Activated CD8-positive, alpha-beta memory T cell treated with anti-CD3 and anti-CD28 coated beads for 48 hours (primary cell): ENCODE data around the gene FOSL2.

Experiments used
- DNase-seq, 3 experiments: peaks; one replicate each; pipeline ENCODE4 v3.0.0-alpha.2; 2020; ENCODE audit warnings: low read depth in 2 of 3, low spot score in 2 of 3

FOSL2 gene

DNA sequence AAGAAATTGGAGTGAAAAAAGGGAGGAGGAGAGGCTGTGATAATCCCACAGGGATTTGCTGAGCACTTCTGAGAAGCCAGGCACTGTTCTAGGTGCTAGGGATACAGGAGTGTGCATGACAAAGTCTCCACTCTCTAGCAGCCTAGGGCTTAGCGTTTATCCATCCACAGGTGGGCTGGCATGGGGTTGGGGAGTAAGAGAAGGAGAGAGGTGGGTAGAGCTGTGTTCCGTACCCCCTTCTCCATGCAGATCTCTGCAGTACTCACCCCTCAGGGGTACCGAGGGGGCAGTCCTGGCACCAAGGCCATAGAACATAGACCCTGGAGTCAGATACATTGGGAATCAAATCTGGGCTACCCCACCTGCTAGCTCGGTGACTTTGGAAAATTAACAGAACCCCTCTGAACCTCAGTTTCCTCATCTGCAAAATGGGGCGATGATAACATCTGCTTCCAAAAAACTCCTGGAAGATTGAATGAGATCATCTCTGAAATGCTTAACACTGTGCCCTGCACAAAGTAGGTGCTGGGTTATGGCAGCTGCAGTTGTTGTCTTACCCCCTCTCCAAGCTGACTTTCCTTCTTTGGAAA lies 18.6 kb downstream of the FOSL2 start:
- DNase-seq, result no peak

DNA sequence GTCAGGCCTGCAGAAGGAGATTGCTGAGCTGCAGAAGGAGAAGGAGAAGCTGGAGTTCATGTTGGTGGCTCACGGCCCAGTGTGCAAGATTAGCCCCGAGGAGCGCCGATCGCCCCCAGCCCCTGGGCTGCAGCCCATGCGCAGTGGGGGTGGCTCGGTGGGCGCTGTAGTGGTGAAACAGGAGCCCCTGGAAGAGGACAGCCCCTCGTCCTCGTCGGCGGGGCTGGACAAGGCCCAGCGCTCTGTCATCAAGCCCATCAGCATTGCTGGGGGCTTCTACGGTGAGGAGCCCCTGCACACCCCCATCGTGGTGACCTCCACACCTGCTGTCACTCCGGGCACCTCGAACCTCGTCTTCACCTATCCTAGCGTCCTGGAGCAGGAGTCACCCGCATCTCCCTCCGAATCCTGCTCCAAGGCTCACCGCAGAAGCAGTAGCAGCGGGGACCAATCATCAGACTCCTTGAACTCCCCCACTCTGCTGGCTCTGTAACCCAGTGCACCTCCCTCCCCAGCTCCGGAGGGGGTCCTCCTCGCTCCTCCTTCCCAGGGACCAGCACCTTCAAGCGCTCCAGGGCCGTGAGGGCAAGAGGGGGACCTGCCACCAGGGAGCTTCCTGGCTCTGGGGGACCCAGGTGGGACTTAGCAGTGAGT lies 19.4 kb downstream of the FOSL2 start:
- DNase-seq, result no peak

DNA sequence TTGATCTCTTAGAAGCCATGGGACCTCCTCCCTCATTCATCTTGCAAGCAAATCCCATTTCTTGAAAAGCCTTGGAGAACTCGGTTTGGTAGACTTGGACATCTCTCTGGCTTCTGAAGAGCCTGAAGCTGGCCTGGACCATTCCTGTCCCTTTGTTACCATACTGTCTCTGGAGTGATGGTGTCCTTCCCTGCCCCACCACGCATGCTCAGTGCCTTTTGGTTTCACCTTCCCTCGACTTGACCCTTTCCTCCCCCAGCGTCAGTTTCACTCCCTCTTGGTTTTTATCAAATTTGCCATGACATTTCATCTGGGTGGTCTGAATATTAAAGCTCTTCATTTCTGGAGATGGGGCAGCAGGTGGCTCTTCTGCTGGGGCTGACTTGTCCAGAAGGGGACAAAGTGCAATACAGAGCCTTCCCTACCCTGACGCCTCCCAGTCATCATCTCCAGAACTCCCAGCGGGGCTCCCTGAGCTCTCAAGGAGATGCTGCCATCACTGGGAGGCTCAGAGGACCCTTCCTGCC lies 20.0 kb downstream of the FOSL2 start:
- no peak for DNase-seq

DNA sequence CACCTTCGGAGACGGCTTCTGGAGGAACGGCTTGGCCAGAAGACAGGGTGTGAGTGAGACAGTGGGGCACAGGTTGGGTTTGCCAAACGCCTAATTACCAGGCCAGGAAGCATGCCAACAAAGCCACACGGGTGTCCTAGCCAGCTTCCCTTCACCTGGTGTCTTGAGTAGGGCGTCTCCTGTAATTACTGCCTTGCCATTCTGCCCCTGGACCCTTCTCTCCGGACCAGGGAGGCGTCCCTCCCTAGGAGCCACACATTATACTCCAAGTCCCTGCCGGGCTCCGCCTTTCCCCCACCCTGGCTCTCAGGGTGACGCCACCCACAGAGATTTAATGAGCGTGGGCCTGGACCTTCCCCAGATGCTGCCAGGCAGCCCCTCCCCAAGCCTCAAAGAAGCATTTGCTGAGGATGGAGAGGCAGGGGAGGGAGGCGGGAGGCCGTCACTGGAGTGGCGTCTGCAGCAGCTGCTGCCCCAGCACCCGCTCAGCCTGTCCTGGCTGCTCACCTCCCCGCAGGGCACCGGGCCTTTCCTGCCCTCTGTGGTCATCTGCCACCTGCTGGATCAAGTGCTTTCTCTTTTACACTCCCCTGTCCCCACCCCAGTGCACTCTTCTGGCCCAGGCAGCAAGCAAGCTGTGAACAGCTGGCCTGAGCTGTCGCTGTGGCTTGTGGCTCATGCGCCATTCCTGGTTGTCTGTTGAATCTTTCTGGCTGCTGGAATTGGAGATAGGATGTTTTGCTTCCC lies 20.7 kb downstream of the FOSL2 start:
- DNase-seq, result no peak

DNA sequence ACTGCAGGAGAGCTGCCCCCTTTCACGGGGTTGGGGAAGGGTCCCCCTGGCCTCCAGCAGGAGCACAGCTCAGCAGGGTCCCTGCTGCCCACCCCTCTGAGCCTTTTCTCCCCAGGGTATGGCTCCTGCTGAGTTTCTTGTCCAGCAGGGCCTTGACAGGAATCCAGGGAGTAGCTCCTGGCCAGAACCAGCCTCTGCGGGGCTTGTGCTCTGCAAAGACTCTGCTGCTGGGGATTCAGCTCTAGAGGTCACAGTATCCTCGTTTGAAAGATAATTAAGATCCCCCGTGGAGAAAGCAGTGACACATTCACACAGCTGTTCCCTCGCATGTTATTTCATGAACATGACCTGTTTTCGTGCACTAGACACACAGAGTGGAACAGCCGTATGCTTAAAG lies 21.2 kb downstream of the FOSL2 start:
- no peak for DNase-seq

DNA sequence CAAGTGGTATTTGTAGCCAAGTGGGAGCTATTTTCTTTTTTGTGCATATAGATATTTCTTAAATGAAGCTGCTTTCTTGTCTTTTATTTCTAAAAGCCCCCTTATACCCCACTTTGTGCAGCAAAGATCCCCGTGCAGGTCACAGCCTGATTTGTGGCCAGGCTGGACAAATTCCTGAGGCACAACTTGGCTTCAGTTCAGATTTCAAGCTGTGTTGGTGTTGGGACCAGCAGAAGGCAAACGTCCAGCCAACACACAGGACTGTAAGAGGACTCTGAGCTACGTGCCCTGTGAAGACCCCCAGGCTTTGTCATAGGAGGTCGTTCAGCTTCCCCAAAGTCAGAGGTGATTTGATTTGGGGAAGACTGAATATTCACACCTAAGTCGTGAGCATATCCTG lies 21.9 kb downstream of the FOSL2 start:
- no peak for DNase-seq

DNA sequence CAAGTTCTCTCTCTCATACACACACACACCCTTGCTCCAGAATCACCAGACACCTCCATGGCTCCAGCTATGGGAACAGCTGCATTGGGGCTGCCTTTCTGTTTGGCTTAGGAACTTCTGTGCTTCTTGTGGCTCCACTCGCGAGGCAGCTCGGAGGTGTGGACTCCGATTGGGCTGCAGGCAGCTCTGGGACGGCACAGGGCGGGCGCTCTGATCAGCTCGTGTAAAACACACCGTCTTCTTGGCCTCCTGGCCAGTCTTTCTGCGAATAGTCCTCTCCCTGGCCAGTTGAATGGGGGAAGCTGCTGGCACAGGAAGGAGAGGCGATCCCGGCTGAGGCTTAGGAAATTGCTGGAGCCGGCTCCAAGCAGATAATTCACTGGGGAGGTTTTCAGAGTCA lies 22.4 kb downstream of the FOSL2 start:
- DNase-seq, result no peak

DNA sequence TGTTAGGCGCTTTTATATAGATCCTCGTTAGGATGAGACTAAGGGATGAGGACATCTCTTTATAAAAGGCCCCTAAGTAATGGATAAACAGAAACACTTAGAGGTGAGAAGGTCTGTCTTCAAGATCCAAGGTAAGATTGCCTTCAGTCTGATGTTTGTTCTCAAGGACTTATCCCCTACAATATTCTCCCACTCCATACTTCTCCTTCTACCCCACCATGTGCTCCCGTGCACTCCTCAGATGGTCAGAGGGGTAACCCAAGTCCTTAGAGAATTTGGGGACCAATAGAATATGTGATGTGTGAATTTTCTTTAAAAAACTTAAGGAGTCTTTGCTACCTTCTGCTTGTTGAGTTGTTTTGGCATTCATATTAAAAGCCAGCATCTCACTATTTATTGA lies 23.1 kb downstream of the FOSL2 start:
- no peak for DNase-seq

DNA sequence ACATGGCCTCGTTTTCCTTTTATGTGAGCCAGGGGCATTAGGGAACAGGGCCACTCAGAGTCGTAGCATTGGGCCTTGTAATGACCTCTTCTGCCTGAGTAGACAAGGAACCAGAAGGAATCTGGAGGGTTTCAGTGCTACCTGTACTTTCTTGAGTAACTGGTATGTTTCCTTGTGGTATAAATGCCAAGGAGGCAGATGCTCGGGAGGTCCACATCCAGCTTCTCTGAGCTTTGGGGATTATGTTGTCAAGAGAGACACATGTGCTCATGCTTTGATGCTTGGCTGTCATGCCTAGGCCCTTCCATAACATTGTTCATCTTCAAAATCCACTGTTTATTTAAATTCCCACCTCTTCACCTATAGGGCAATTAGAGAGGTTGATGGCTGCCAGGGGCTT lies 26.3 kb downstream of the FOSL2 start:
- DNase-seq, result no peak

DNA sequence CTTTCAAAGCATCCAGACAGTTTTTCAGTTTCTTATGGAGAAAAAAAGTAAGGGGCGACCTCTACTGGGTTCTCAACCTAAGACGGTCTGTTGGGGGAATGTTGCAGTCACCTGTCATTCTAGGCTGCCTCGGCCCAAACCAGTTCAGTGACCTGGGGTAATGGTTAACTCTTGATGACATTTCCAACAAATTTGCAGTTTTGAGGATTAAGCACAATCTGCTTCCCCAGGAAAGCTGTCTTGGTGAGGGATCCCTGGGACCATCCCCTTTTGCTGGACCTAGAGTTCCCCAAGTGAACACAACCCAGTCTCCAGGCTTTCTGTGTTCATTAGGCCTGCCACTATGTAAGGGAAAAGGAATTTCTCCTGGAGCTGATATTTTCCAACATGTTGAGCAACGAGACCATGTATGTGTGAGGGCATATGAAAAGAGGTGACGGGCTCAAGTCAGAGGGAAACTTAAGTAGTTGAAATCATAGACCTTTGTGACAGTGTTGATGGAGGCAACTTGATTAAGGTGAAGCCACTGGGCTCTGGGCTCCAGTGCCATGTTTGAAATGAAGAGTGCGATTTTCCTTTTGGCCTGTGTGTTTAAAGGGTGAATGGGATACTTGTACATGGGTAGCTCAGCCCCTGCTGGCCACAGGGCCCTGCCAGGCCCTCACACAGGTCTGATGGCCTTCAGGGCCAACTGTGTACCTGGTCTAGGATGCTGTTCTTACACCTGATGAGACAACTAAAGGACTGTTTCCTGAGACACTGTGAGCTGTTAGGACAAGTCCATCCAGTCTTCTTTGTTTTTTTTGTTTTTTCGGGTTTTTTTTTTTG lies 27.0 kb downstream of the FOSL2 start:
- no peak for DNase-seq

DNA sequence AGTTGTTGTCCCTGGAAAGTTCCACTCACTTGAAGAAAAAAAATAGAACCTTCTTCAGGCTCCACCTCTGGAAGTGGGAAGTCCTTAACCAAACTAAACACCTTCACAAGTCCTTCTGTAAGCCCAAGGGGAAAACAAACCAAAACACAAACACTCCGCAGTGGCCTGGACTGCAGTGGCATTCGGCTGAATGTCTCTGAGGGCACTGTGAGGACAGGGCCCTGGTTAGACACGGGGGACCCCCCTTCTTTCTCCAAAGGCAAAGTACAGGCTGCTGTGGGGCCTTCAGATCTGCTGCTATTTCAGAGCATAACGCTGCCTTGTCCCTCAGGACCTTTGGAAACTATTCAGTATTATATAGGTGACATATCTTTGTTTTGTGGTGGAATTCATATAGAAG lies 28.1 kb downstream of the FOSL2 start:
- DNase-seq, result no peak

DNA sequence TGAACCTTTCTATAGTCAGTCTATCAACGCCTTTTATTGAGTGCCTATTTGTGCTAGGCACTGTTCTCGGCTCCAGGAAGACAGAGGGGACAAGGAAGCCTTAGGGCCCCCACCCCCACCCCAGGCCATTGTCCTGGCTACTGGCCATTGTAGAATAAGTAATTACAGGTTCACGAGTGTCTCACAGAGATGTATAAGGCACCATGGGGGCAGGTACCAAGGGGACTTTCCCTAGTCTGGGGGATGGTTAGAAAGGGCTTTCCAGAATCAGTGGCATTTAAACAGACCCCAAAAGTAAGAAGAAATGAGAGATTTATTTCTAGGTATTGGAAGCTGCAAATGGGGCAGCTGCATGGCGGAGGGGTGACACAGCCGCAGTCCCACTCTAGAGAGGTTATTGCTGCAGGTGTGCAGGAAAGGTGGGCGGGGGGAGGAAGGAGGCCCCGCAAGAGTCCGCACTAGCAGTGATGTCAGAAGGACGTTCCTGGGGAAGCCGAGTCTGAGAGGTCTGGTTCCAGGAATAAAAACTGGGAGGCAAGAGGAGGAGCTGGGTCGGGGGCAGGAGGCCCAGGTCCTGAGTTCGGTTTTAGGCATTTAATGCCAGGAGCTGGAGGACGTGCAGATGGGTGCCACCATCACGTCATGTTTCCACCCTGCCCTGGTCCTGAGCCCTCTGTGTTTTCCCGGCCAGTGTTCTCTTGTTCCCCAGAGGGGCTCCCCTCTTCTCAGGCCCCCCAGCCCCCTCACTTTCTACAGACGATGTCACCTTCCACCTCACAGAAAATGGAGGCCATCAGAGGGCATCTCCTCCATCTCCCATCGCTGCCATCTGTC lies 30.5 kb downstream of the FOSL2 start:
- DNase-seq, result no peak

DNA sequence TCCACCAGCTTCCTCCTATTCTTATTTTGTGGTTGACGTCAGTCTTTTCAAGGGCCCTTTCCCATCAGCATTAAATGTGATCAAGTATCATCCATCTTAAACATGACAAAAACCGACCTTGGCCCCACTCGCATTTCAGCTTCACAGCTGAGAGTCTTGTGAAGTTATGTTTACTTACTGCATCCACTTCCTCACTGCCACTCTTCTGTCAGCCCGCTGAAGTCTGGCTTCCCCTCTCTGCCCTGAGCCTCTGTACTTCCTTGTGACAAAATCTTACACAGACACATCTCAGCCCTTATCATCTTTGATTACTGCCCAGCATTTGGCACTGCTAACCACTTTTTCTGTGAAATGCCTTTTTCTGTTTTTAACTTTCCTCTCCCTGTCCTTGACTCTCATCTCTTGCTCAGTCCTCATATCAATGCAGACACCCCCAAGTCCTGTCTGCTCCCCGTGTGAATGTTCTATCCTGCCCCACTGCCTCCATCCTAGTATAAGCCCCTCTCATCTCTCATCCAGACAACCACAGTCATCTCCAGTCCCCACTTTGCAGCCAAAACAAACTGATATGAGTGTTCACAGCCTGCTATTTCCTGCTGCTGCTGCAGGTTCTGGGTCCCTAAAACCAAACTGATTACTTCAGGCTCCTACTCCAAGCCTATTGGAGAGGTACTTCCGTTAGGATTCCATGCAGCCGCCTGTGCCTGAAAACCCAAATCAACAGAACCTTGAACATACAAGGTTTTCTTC lies 31.4 kb downstream of the FOSL2 start:
- DNase-seq, result no peak

DNA sequence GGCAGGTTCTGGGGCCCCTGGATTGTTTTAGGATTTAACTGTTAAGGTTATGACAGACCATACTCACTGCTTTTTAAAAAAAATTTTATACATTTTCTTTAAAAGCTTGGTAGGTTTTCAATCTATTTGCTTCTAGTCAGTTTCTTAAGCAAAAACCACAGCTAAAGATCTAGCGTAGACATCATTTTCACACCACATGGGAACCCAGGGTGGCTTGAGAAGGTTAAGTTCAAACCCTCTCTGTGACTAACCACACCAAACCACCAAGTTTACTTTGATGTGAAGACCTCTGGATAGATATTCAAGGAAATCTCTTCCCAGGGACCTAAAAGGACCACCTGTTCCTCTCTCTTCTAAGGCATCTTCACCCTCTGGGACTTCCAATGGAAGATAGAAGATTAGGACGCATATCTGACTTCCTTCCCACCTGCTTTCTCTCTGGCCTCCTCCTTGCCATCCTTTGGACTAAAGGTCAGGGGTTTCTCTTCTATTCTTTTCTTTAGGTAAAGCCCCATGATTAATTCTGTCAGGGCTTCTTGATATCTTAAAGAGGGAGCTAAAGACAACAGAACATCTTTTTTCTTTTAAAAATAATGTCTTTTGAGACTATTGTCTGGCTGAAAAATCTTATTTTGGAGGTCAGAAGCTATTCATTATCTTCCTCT lies 32.3 kb downstream of the FOSL2 start:
- DNase-seq, result no peak

DNA sequence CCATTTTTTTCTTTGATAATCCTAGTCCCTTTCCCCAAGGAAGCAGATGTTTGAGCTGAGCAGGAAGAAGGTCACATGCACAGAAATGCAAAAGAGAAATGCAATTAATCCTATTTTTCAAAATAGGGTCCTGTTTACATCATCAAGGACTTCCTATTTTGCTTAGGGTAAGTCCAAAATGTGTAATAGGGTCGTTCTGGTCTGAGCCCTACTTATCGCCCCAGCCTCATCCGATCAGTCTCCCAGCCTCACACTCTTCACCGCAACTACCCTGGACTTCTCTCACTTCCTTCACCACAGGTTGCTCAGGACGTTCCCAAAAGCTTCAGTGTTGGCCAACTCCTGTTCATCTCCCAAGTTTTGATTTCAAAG lies 32.8 kb downstream of the FOSL2 start:
- DNase-seq, result no peak

DNA sequence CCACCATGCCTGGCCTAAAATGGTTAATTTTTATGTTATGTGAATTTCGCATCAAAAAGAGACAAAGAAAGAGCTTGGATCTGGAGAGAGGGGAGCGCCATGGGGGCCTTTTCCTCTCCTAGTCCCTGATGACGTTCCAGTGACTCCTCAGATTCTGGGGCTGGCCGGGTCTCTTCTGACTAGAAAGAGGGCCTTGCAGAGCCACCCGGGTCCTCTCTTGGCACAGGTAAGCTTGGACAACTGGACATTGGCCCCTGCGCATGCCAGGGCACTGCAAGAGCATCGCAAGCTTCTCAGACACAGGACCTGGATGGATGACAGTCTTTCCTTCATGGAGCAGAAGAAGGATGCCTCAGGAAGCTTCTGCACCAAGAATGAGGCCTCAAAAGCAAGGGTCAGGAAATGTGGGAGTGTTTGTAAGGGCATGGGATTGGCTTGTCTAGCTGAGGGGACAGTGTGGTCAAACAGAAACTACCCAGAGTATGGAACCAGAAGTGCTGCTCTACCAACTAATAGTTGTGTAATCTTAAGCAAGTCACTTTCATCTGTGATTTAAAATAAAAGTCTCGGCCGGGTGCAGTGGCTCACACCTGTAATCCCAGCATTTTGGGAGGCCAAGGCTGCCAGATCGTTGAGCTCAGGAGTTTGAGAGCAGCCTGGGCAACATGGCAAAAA lies 35.2 kb downstream of the FOSL2 start:
- no peak for DNase-seq

DNA sequence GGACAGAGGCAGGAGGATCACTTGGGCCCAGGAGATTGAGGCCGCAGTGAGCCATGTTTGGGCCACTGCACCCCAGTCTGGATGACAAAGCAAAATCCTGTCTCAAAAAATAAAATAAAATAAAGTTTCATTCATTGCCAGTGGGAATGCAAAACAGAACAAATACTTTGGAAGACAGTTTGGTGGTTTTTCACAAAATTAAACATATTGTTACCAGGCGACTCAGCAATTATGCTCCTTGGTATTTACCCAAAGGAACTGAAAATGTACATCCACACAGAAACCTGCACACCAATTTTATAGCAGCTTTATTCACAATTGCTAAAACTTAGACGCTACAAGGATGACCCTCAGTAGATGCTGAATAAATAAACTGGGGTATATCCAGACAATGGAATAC lies 35.8 kb downstream of the FOSL2 start:
- no peak for DNase-seq

DNA sequence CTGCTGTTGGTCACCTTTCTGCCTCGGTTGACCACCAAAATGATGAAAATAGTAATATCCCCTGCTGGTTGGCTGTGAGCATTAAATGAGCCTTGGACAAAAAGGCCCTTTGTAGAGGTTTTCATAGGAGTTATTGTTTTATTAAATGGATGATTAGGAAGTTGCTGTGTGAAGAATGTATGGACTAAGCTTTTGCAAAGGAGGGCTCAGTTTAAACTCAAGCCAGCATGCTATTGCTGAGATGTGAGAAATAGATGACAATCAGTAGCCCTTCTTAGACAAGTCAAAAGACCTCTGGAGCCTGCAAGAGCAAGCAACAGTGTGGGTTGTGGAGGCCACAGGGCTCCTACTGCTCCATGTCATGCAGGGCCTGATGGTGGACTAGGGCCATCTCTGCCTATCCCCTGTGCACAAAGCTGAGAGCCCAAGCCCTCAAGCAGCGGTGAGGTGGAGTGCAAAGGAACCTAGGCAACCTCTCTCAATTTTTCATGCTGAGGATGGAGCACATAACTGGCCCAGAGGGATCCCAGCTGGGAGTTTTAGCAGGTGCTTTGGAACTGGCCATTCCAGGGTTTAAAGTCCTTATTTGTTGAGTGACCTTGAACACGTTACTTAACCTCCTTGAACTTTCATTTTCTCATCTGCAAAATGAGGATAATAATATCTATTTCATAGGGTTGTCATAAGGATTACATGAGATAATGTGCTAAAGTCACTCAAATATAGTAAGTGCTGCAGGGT lies 37.1 kb downstream of the FOSL2 start:
- DNase-seq, result no peak
